Measurements from ENCODE around the gene DCHS2. TPM values are rescaled to one million over a fixed set of nuclear protein-coding genes. Genes with fewer than 3 reads are reported as not detected.

DCHS2 gene
- polyA plus RNA-seq, 12 donors = 5.2 to 17.4 (median 9.4) TPM; not detected in 1

DNA sequence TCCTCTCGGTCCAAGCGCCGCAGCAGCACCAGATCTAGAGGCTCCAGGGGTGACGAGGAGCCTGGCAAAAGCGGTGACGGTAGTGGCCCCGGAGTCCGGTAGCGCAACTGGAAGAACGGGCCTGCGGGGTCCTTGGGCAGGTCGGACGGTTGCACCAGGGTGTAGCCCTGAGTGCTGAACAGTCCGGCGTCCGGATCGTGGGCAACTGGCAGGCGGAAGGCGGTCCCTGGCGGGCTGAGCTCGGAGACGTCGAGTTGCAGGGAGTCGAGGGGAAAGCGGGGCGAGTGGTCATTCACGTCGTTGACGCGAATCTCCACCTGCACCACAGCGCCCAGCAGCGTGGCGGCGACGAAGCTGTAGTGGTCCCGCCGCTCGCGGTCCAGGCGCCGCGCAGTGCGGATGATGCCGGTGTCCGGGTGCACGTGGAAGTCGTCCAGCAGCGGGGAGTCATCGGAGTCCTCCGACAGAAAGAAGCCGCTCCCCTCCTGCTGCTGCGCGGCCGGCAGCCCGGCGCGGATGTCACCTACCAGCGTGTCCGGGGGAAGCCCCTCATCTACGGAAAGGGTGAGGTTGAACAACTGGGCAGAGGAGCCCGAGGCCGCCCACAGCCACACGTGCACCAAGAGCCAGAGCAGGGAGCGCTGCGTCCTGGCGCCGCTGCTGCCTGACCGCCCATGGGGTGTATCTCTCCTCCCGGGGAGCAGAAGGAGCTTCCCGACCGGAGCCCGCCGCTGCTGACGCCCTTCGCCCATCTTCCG lies 837 bp downstream of the DCHS2 start:
- no peak for DNase-seq

DNA sequence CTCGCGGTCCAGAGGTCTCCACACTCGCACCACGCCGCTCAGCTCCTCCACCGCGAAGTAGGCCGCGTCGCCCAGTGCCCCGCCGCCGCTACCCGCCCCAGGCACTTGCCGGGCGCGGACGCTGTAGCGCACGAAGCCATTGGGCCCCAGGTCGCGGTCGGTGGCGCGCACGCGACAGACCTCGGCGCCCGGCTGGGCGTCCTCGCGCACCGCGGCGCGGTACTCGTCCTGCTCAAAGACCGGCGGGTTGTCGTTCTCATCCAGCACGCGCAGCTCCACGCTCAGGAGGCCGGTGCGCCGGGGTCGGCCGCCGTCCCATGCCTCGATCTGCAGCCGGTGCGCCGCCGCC lies 1.4 kb downstream of the DCHS2 start:
- DNase-seq = no peak

DNA sequence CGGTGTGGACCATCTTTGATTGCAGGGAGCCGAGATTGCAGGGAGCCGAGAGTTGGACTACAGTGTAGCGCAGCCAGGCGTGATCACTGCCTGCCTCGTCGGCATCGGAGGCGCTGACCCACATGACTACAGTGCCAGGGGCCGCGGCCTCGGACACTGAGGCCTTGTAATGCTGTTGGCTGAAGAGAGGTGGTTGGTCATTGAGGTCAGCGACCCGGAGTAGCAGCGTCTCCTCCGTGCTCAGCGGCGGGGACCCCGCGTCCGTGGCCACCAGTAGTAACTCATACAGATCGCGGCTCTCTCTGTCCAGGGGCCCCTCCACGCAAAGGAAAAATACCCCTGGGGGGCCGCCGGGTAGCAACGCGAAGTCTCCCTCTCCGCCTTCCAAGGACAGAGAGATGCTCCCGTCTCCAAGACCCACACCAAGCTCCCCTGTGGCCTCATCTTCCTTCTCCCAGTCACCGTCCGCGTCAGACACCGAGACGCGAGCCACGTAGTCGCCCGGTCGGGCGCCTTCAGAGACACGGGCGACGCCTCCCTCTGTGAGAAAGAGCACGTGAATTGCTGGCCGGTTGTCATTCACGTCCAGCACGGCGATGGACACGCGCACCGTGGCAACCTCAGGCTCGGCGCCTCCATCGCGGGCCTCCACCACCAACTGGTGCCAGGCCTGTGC lies 1.9 kb downstream of the DCHS2 start:
- DNase-seq = no peak

DNA sequence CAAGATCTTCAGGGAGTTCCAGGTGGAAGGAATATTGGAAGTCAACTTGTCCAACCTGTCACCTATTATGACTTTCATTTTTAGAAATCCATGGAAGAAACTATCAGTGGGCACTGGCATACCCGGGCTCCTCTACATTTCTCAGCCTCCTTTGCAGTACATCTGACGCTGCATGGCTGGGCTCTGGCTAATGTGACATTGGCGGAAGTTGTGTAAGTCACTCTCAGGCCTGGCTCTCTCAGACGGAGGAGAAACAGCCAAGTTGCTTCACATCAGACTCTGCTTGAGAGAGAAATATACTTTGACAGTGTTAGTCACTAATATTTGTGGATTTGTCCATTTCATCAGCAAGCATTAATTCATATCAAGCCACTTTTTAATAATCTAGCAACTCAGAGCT lies 4.5 kb downstream of the DCHS2 start:
- no peak for DNase-seq

GRCh38 chr4:154485127-154485773 lies 6.3 kb downstream of the DCHS2 start:
- no peak for DNase-seq

DNA sequence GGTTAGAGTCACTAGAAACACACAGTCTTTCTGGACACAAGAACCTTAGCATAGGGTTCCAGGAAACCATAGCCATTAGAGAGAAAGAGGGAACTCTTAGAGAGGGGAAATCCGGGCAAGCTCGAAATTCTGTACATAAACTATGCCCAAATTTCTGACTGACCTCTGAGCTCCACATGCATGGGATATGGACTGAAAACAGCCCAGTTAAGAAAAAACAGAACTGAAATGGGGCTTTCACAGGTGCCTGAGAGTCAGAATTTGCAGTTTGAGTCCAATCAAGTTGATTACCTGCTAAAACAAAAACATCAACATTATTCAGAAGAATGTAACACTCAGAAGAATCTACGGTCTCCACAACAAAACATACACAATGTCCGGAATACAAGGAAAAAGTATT lies 13.1 kb downstream of the DCHS2 start:
- no peak for DNase-seq

GRCh38 chr4:154478128-154478527 lies 13.5 kb downstream of the DCHS2 start:
- DNase-seq = no peak

DNA sequence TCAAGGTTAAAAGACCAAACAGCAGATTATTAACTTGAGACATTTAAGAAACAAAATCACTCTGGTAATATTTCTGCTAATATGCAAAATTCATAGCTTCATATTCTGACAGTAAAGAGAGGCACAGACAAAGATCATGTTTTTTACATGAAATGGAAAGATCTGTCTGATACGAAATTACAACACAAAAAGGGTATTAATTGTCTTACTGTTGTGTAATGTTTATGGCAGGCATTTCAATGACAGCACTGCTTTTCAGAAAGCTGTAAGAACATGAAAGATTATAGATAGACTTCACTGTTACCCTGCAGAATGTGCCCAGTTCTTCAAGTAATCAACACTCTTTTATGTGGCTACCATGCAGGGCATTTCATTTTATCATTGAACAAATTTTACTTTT lies 15.4 kb downstream of the DCHS2 start:
- DNase-seq = no peak

GRCh38 chr4:154475820-154476219 lies 15.8 kb downstream of the DCHS2 start:
- DNase-seq = no peak

- DNase-seq = no peak
Measured at GRCh38 chr4:154473497-154473896, 18.1 kb downstream of the DCHS2 start.

- DNase-seq = no peak
Measured at GRCh38 chr4:154472858-154473257, 18.7 kb downstream of the DCHS2 start.

- peak; percentile 82 for DNase-seq
Measured at GRCh38 chr4:154471526-154472331, 19.9 kb downstream of the DCHS2 start.

- DNase-seq = no peak
Measured at GRCh38 chr4:154471032-154471431, 20.6 kb downstream of the DCHS2 start.

GRCh38 chr4:154467886-154468285 lies 23.7 kb downstream of the DCHS2 start:
- peak; percentile 61 for DNase-seq

DNA sequence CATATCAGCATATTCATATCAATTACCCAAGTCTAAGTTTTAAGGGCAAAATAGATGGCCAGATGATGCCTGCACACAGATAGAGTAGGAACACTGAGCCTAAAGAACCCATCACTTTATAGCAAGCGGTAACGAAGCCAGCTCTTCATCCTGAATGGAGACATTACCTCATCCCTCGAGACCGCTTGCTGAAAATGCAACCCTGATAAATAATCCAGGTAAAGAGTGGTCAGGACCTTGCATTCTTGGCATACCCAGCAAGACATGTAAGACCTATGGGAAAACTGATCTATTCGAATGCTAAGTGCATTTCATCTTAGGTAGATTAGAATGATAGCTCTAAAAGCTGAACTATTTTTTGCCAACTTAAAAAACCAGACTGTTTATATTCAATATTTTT lies 25.3 kb downstream of the DCHS2 start:
- no peak for DNase-seq

GRCh38 chr4:154465085-154465484 lies 26.5 kb downstream of the DCHS2 start:
- DNase-seq = no peak

- DNase-seq = no peak
Measured at GRCh38 chr4:154464654-154465053, 26.9 kb downstream of the DCHS2 start.

DNA sequence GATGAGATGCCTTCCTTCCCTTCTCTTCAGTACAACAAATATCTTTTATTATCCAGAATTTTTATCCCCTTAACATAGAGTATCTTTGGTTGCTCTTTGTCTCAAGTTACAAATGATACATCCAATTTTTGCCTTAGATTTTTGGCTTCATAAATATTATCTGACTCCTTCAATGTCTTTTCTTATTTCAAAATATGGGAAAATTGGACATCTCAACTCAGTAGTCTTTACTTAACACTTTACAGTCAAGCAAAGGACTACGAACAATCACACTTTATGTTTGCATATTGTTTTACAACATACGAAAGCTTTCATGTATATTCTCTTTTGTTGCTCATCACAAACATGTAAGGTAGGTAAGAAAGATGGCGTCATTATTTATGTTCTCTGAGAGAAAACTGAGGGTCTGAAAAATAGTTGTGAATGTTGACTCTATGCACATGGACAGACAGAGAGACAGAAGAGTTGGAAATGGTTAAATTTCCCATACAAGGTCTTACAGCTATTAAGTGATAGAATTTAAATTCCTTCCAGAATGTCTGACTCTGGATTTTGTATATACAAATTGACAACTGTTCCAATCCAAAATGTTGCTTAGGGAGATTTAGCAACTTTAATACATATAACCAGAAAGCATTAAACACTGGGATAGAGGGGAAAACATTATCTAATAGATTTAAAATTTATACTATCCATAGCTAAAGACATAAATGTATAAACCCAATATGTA lies 29.4 kb downstream of the DCHS2 start:
- no peak for DNase-seq

- DNase-seq = no peak
Measured at GRCh38 chr4:154457471-154457870, 34.1 kb downstream of the DCHS2 start.

DNA sequence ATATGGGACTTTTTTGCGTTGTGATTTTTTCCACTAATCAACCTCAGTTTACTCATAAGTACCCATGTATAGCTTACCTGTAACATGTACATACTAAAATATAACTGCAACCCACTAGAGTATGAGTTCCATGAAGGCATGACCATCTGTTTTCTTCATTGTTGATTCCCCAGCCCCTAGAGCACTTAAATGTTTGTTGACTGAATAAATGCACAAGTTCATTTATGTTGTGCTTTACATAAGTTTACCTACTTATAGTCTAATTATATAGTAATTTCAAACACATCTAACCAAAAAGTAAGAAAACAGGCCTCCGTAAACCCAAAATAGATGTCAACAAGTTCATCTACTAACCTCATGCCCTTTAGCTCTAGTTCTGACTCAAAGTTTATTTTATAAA lies 34.7 kb downstream of the DCHS2 start:
- DNase-seq = no peak

DNA sequence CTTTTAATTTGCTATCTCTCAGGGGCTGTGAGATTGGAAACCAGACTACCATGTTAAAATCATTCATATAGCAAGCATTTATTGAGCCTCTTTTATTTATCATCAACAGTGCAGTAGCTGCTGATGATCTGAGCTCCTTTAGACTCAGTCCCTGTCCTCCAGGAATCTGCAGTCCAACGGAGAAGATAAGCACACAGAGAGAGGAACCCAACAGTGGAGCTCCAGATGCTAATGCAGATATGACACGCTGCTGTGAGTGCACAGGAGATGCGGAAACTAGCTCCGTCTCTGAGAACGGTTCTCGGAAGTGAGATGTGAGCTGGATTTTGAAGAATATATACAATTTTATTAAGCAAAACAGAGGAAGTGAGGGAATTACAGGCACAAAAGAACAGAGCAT lies 35.4 kb downstream of the DCHS2 start:
- DNase-seq = no peak

- peak; percentile 71 for DNase-seq
Measured at GRCh38 chr4:154455111-154455510, 36.5 kb downstream of the DCHS2 start.
